Anterior cingulate cortex (tissue), 58 donors: ENCODE measurements around the gene GDA.
"Not testable (repeated sequence)": the region's sequence is repeated elsewhere in the genome, so short reads cannot be mapped to it uniquely, and the experiment has no call there.

ENCODE experiments used
- DNase-seq, 58 donors: peaks; one replicate each; lab custom pipeline; 2025; lab: John Stamatoyannopoulos, UW

Gene GDA

DNA sequence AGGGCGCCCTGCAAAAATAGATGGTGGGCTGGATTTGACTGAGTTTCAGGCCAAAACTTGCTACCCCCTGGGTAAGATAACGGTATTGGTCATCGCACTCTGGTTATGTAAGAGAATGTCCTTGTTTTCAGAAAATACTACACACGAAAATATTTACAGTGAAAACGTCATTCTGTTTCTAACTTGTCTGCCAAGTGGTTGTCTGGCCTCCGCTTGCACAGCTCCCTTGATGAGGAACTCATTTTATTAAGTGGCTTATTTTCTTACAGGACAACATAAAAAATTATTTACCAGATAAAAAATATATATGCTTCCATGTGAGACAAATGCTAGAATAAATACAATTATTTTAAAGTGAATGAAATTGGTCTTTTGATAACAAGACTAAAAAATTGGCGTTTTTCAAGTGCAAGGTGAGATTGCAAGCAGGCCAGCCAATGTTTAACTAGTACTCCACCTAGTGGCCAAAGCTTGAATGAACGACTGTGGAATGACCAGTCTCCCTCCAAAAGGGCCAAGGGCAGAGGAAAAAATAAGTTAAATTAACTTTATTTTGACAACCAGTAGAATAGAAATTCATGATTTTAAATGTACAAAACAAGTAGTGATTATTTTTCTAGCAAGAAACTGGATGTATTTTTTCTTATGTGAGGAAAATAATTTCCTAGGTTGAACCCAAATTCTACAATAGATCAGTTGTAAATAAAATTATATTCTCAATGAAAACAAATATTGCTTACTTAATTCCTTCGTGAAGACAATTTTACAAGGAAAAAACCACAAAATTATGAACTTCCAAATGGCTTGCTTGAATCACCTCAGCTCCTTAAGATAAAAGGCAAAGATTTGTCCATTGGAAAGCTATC is 122.6 kb downstream of the GDA start:
- peak in 24 of 58 donors; percentile 0 to 49 (median 13) for DNase-seq

- no peak for DNase-seq
Observed at GRCh38 chr9:72274441-72274840, 125.2 kb downstream of the GDA start.

DNA sequence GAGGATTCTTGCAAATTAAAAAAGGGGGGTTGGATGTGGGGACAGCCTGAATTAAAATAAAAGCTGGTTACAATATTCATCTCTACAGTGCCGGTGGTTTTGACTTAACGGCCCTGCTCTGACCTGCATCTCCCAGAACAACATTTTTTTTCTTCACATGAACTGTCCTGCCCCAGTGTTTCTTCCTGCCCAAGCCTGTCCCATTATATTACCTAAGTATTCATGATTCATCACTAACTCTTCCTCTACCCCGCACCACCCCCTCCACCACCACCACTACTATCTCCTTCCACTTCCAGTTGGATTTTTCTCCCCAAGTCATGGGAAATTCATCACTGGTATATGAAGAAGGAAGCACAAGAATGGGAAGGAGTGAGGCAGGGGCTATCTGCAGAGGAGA is 125.7 kb downstream of the GDA start:
- no peak for DNase-seq

- no peak for DNase-seq
Observed at GRCh38 chr9:72276429-72276828, 127.2 kb downstream of the GDA start.

DNA sequence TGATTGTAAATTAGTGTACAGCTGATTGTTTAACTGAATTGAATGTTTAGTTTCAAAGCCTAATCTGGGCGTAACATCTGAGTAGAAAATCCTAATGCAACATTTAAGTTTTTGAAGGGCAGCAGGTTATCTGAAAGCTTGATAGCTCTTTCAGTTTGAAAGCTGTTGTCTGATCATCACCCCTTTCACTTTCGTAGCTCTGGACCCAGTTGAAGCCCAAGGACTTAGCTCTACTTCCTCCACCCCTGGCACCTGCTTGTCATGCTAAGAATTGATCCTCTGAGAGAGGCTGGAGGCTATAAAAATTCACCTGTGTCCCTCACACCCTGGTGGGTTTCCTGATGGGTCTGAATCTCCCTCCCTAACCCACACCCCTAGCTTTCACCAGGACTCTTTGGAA is 129.7 kb downstream of the GDA start:
- DNase-seq, result no peak

GRCh38 chr9:72280913-72281500 is 131.8 kb downstream of the GDA start:
- peak in 54 of 58 donors; percentile 3 to 76 (median 38) for DNase-seq

- no peak for DNase-seq
Observed at GRCh38 chr9:72289401-72289800, 140.2 kb downstream of the GDA start.

DNA sequence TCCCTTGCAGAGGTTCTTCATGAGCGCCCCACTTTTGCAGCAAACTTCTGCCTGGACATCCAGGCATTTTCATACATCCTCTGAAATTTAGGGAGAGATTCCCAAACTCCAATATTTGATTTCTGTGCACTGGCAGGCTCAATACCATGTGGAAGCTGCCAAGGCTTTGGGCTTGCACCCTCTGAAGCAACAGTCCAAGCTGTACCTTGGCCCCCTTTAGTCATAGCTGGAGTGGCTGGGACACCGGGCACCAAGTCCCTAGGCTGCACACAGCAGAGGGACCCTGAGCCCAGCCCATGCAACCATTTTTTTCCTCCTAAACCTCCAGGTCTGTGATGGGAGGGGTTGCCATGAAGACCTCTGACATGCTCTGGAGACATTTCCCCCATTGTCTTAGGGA is 141.1 kb downstream of the GDA start:
- DNase-seq, result no peak

DNA sequence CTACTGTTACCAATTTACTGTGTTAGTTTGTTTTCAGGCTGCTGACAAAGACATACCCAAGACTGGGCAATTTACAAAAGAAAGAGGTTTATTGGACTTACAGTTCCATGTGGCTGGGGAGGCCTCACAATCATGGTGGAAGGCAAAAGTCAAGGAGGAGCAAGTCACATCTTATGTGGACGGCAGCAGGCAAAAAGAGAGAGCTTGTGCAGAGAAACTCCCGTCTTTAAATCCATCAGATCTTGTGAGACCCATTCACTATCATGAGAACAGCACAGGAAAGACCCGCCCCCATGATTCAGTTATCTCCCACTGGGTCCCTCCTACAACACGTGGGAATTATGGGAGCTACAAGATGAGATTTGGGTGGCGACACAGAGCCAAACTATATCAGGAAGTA is 142.3 kb downstream of the GDA start:
- not testable (repeated sequence) for DNase-seq

- peak in 1 of 58 donors; percentile 17 for DNase-seq
Observed at GRCh38 chr9:72292256-72292682, 143.0 kb downstream of the GDA start.

- no peak for DNase-seq
Observed at GRCh38 chr9:72292874-72293607, 143.8 kb downstream of the GDA start.

DNA sequence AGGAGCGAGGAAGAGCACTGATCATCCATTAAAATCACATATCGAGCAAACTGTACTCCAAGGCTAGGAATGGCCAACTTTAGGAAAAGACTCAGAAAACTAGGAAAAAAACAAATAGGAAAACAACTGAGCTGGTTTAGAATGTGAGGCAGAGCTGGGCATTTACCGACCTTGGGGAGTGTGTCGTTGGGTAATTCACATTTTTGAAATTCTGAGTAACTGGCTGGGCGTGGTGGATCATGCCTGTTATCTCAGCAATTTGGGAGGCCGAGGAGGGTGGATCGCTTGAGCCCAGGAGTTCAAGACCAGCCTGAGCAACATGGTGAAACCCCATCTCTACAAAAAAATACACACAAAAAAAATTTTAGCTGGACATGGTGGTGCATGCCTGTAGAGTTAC is 145.7 kb downstream of the GDA start:
- DNase-seq, result no peak

GRCh38 chr9:72297516-72297915 is 148.3 kb downstream of the GDA start:
- DNase-seq, result no peak

DNA sequence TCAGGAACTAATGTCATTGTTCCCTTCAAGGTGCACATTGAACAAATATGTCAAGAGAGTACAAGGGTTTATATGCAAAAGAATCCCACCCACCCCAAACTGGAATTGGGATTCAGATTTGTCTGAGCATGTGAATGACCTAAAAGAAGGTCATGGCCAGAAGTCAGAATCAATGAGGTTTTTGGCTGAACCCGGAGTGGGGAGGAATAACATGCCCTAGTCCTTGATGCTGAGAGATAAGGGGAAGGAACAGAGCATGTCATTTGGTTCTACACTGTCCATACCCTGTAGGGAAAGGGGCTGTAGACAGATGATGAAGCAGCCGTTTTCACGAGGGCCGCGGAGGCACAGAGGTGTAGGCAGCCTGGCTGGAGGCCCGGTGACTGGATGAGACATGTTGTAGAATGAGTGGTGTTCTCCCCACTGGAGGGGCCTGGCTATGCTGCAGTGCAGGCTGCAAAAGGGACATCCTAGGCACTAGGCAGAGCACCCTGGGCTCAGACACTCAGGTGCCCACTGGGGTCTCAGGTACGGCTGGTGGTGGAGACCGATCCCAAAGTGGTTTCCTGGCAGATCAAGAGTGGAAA is 149.9 kb downstream of the GDA start:
- DNase-seq, result no peak

GRCh38 chr9:72300873-72301272 is 151.6 kb downstream of the GDA start:
- no peak for DNase-seq
